NCI-H510A (cell line): ENCODE data around the gene EHBP1.

ENCODE experiments used
- DNase-seq: peaks from one replicate; lab custom pipeline; 2025; lab: John Stamatoyannopoulos, UW

Gene EHBP1

GRCh38 chr2:62705007-62705829 is at the start of gene EHBP1:
Gene EHBP1, plus strand, starts transcription at chr2:62705713. Its CDS starts 1,479 bp downstream, at chr2:62707192.
- peak; percentile 99 for DNase-seq

- no peak for DNase-seq
Observed at GRCh38 chr2:62657783-62658182, 47.7 kb upstream of the EHBP1 start.

GRCh38 chr2:62658891-62659290 is 46.6 kb upstream of the EHBP1 start:
- DNase-seq = no peak

GRCh38 chr2:62660087-62660486 is 45.4 kb upstream of the EHBP1 start:
- no peak for DNase-seq

GRCh38 chr2:62660582-62661262 is 44.8 kb upstream of the EHBP1 start:
- DNase-seq = no peak

- no peak for DNase-seq
Observed at GRCh38 chr2:62661263-62661635, 44.3 kb upstream of the EHBP1 start.

- no peak for DNase-seq
Observed at GRCh38 chr2:62662131-62662530, 43.4 kb upstream of the EHBP1 start.

- DNase-seq = no peak
Observed at GRCh38 chr2:62662554-62662953, 43.0 kb upstream of the EHBP1 start.

- no peak for DNase-seq
Observed at GRCh38 chr2:62663411-62663810, 42.1 kb upstream of the EHBP1 start.

GRCh38 chr2:62663920-62664795 is 41.4 kb upstream of the EHBP1 start:
- no peak for DNase-seq

GRCh38 chr2:62665446-62665845 is 40.1 kb upstream of the EHBP1 start:
- no peak for DNase-seq

- no peak for DNase-seq
Observed at GRCh38 chr2:62669180-62669579, 36.3 kb upstream of the EHBP1 start.

GRCh38 chr2:62672601-62673000 is 32.9 kb upstream of the EHBP1 start:
- DNase-seq = no peak

GRCh38 chr2:62675062-62675461 is 30.5 kb upstream of the EHBP1 start:
- no peak for DNase-seq

GRCh38 chr2:62685256-62685655 is 20.3 kb upstream of the EHBP1 start:
- DNase-seq = no peak

GRCh38 chr2:62686012-62686685 is 19.4 kb upstream of the EHBP1 start:
- DNase-seq = no peak

- DNase-seq = no peak
Observed at GRCh38 chr2:62687636-62688035, 17.9 kb upstream of the EHBP1 start.

GRCh38 chr2:62688771-62689170 is 16.7 kb upstream of the EHBP1 start:
- no peak for DNase-seq

GRCh38 chr2:62691186-62691585 is 14.3 kb upstream of the EHBP1 start:
- no peak for DNase-seq

GRCh38 chr2:62692225-62692624 is 13.3 kb upstream of the EHBP1 start:
- DNase-seq = no peak

- no peak for DNase-seq
Observed at GRCh38 chr2:62698653-62699052, 6.9 kb upstream of the EHBP1 start.

GRCh38 chr2:62704654-62705006 is 883 bp upstream of the EHBP1 start:
- no peak for DNase-seq
